ENCODE data around the gene PRAF2.

DNA sequence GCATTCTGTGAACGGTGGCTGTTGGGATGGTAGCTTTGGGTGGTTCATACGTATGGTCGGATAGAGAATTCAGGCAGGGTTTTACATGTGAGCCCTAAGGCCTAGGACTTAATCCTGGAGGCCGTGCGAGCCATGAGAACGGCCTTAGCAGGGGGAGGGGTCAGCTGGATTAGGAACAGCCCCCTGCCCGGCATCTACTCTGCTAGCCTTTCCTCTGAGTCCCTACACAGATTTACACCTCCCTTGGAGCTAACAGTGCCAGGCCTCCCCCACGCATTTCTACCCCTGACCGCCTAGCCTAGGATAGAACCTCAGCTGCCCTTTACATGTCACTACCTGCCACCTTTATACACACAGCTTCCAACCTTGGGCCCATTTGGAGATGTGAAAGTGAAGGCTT lies 7.1 kb downstream of the PRAF2 start:
- TF ChIP-seq, protein P1, sequence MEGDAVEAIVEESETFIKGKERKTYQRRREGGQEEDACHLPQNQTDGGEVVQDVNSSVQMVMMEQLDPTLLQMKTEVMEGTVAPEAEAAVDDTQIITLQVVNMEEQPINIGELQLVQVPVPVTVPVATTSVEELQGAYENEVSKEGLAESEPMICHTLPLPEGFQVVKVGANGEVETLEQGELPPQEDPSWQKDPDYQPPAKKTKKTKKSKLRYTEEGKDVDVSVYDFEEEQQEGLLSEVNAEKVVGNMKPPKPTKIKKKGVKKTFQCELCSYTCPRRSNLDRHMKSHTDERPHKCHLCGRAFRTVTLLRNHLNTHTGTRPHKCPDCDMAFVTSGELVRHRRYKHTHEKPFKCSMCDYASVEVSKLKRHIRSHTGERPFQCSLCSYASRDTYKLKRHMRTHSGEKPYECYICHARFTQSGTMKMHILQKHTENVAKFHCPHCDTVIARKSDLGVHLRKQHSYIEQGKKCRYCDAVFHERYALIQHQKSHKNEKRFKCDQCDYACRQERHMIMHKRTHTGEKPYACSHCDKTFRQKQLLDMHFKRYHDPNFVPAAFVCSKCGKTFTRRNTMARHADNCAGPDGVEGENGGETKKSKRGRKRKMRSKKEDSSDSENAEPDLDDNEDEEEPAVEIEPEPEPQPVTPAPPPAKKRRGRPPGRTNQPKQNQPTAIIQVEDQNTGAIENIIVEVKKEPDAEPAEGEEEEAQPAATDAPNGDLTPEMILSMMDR (conservative IDR thresholded peaks at IDR 0.05; ENCODE audit: low read depth, low read length) = no peak
- no peak for TF ChIP-seq EZH2 (IDR thresholded peaks at IDR 0.05; ENCODE audit: low read length, unreplicated experiment)

Data from PC-3 (cell line).